ENCODE results near the gene TMC1. TPM values are rescaled to one million over a fixed set of nuclear protein-coding genes. Genes with fewer than 3 reads are reported as not detected.

TMC1 gene
- total and polyA plus RNA-seq, 2 of the 13 experiments (the other 11 are each of a cell fraction or from before 2014, with no cell fraction given): 0.02 to 0.03 TPM

DNA sequence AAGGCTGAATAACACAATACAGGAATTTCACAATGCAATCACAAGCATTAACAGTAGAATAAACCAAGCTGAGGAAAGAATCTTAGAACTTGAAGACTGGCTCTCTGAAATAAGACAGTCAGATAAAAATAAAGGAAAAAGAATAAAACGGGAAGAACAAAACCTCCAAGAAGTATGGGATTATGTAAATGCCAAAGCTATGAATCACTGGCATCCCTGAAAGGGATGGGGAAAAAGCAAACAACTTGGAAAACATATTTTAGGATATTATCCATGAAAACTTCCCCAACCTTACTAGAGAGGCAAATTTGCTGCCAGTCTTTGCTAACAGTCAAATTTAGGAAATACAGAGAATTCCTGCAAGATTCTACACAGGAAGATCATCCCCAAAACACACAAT lies 273.5 kb downstream of the TMC1 start:
- TF ChIP-seq ZNF614 (CRISPR knock-in tag; IDR thresholded peaks at IDR 0.05; ENCODE audit: borderline replicate concordance): no peak
- no peak for TF ChIP-seq ZNF766 (CRISPR knock-in tag; IDR thresholded peaks at IDR 0.05; ENCODE audit: borderline replicate concordance)
- no peak for TF ChIP-seq SOX6 (IDR thresholded peaks at IDR 0.05)
- TF ChIP-seq SOX6 (CRISPR knock-in tag; IDR thresholded peaks at IDR 0.05): no peak
- TF ChIP-seq NBN (conservative IDR thresholded peaks at IDR 0.05): no peak
- TF ChIP-seq ZNF230 (CRISPR knock-in tag; IDR thresholded peaks at IDR 0.05): no peak
- TF ChIP-seq ZNF605 (CRISPR knock-in tag; IDR thresholded peaks at IDR 0.05): no peak
- TF ChIP-seq, protein P1, sequence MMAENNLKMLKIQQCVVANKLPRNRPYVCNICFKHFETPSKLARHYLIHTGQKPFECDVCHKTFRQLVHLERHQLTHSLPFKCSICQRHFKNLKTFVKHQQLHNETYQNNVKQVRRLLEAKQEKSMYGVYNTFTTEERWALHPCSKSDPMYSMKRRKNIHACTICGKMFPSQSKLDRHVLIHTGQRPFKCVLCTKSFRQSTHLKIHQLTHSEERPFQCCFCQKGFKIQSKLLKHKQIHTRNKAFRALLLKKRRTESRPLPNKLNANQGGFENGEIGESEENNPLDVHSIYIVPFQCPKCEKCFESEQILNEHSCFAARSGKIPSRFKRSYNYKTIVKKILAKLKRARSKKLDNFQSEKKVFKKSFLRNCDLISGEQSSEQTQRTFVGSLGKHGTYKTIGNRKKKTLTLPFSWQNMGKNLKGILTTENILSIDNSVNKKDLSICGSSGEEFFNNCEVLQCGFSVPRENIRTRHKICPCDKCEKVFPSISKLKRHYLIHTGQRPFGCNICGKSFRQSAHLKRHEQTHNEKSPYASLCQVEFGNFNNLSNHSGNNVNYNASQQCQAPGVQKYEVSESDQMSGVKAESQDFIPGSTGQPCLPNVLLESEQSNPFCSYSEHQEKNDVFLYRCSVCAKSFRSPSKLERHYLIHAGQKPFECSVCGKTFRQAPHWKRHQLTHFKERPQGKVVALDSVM (CRISPR knock-in tag; IDR thresholded peaks at IDR 0.05): no peak
- TF ChIP-seq ETV6 (CRISPR knock-in tag; conservative IDR thresholded peaks at IDR 0.05): no peak
- TF ChIP-seq KAT2B (IDR thresholded peaks at IDR 0.05; ENCODE audit: borderline replicate concordance, low read depth, low read length): no peak
- no peak for TF ChIP-seq ZNF543 (CRISPR knock-in tag; IDR thresholded peaks at IDR 0.05)
- TF ChIP-seq POLR2A (IDR thresholded peaks at IDR 0.05; ENCODE audit: insufficient read depth in 1 of 2, low read depth in 2 of 2, low read length in 2 of 2): no peak
- TF ChIP-seq, protein P2, sequence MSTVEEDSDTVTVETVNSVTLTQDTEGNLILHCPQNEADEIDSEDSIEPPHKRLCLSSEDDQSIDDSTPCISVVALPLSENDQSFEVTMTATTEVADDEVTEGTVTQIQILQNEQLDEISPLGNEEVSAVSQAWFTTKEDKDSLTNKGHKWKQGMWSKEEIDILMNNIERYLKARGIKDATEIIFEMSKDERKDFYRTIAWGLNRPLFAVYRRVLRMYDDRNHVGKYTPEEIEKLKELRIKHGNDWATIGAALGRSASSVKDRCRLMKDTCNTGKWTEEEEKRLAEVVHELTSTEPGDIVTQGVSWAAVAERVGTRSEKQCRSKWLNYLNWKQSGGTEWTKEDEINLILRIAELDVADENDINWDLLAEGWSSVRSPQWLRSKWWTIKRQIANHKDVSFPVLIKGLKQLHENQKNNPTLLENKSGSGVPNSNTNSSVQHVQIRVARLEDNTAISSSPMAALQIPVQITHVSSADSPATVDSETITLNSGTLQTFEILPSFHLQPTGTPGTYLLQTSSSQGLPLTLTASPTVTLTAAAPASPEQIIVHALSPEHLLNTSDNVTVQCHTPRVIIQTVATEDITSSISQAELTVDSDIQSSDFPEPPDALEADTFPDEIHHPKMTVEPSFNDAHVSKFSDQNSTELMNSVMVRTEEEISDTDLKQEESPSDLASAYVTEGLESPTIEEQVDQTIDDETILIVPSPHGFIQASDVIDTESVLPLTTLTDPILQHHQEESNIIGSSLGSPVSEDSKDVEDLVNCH (CRISPR knock-in tag; IDR thresholded peaks at IDR 0.05): no peak
- TF ChIP-seq NR2F1 (CRISPR knock-in tag; IDR thresholded peaks at IDR 0.05): no peak
- TF ChIP-seq SNRNP70 (IDR thresholded peaks at IDR 0.05; ENCODE audit: low read depth, low read length): no peak
- no peak for TF ChIP-seq DMAP1 (CRISPR knock-in tag; IDR thresholded peaks at IDR 0.05)
- 0% methylated on average over 1 of the region's 1 CpG for WGBS (ENCODE audit: low lambda C conversion rate)
- Histone ChIP-seq H3K36me3 (replicated peaks in 1 of 2; ENCODE audit: control insufficient read depth in 1 of 2, insufficient read depth in 2 of 2, low read length in 2 of 2) (no peaks in the 10 kb centered on the region), H2AFZ (ENCODE audit: low read length) (no peak overlapping the region), H3K4me3 (replicated peaks in 1 of 3; ENCODE audit: insufficient read depth in 1 of 3, low read depth in 2 of 3, low read length in 3 of 3) (no peak overlapping the region), H3K4me2 (ENCODE audit: low read depth, low read length) (no peak overlapping the region), H3K79me2 (ENCODE audit: insufficient read depth, low read length) (no peaks in the 10 kb centered on the region), H4K20me1 (ENCODE audit: insufficient read depth, low read length) (no peaks in the 10 kb centered on the region), H3K27ac (ENCODE audit: extremely low read length, insufficient read depth, low read length) (no peak overlapping the region), H3K9me3 (ENCODE audit: low read length) (no peaks in the 10 kb centered on the region), H3K4me1 (ENCODE audit: insufficient read depth, low read length) (no peaks in the 10 kb centered on the region), H3K9ac (ENCODE audit: insufficient read depth, low read depth, low read length) (no peak overlapping the region), H3K27me3 (ENCODE audit: control insufficient read depth in 1 of 2, insufficient read depth in 2 of 2, low read length in 2 of 2) (peaks cover 0 to 3% of the 10 kb centered on the region in 2 experiments; a peak in 1 of 5 replicates)
- ChIA-PET CTCF (ENCODE audit: low intra/inter-chr PET ratio, low total read pairs) (no interaction called here), POLR2A (no interaction called here)
- intact Hi-C loops (cut with micrococcal nuclease; ENCODE audit: unreplicated experiment): no loop called here
- ATAC-seq: no peak
- in situ Hi-C loops (cut with HindIII; ENCODE audit: extremely low pct_ligation_motif_present, low pct_unique_long_range_greater_than_20kb): no loop called here
- no TSS peak for BruUV-seq (replicated peaks)
- no peak for DNase-seq (ENCODE audit: low spot score)
- no peak for FAIRE-seq

Measured in HepG2 (cell line).